CD4-positive, CD25-positive, alpha-beta regulatory T cell (primary cell): Measurements from ENCODE around the gene ZP2. TPM values are rescaled to one million over a fixed set of nuclear protein-coding genes. Genes with fewer than 3 reads are reported as not detected.

Experiments
- ATAC-seq, 2 donors: fragments of 150-1000 bp; cut with Tn5 transposase; one replicate each; pipeline ENCODE4 v1.10.0; 2021; ENCODE audit warnings: low read depth in 2 of 2, moderate number of reproducible peaks in 2 of 2, moderate library complexity in 1 of 2
- DNase-seq, 3 donors: peaks; one replicate each; pipeline versions ENCODE4 v3.0.0 to v3.0.0-alpha.2; 2012 to 2022; ENCODE audit warnings: mixed read lengths in 1 of 3
- H3K27ac ChIP-seq: one replicate; pipeline ENCODE4 v1.7.0; 2013; ENCODE audit warnings: mild to moderate bottlenecking, low read length; ENCODE audit not compliant: insufficient read depth, poor library complexity, severe bottlenecking
- H3K27me3 ChIP-seq: one replicate; pipeline ENCODE4 v1.7.0; 2013; ENCODE audit warnings: low read length; ENCODE audit not compliant: control insufficient read depth, insufficient read depth
- H3K36me3 ChIP-seq: one replicate; pipeline ENCODE4 v1.7.0; 2013; ENCODE audit warnings: mild to moderate bottlenecking, low read length, moderate library complexity; ENCODE audit not compliant: control insufficient read depth, insufficient read depth
- H3K4me1 ChIP-seq: 2 replicates; pipeline ENCODE4 v1.7.0; 2013; ENCODE audit warnings: mild to moderate bottlenecking, low read length; ENCODE audit not compliant: insufficient read depth, control insufficient read depth, poor library complexity, severe bottlenecking
- H3K4me3 ChIP-seq: one replicate; pipeline ENCODE4 v1.7.0; 2013; ENCODE audit warnings: low read depth, mild to moderate bottlenecking, low read length, moderate library complexity
- H3K9me3 ChIP-seq, 2 experiments: 1 replicate in 1 of 2; 2 replicates in 1 of 2; pipeline ENCODE4 v1.7.0; 2013; ENCODE audit warnings: low read length in 2 of 2, mild to moderate bottlenecking in 1 of 2, moderate library complexity in 1 of 2; ENCODE audit not compliant: control insufficient read depth in 2 of 2
- H3K27ac Mint-ChIP-seq, 3 donors: one replicate each; pipeline ENCODE4 v1.8.0; 2020 to 2022; ENCODE audit warnings: mild to moderate bottlenecking in 3 of 3, mixed read lengths in 3 of 3, moderate library complexity in 2 of 3
- H3K27me3 Mint-ChIP-seq: one replicate; pipeline ENCODE4 v1.8.0; 2022; ENCODE audit warnings: mild to moderate bottlenecking, mixed read lengths
- H3K36me3 Mint-ChIP-seq: one replicate; pipeline ENCODE4 v1.8.0; 2020; ENCODE audit warnings: mixed read lengths
- H3K4me1 Mint-ChIP-seq, 4 donors: one replicate each; pipeline ENCODE4 v1.8.0; 2020 to 2022; ENCODE audit warnings: mixed read lengths in 4 of 4, mild to moderate bottlenecking in 1 of 4
- H3K4me3 Mint-ChIP-seq, 4 donors: one replicate each; pipeline ENCODE4 v1.8.0; 2020 to 2022; ENCODE audit warnings: mild to moderate bottlenecking in 4 of 4, mixed read lengths in 4 of 4, moderate library complexity in 3 of 4
- H3K9me3 Mint-ChIP-seq, 7 donors: one replicate each; pipeline ENCODE4 v1.8.0; 2020 to 2022; ENCODE audit warnings: mixed read lengths in 7 of 7, mild to moderate bottlenecking in 3 of 7, moderate library complexity in 2 of 7
- polyA plus RNA-seq, 4 donors: library from polyadenylated mRNA; unstranded; fragments of 300-500 nt; fragmentation: Illumina TruSeq; gene quantifications; one replicate each; pipeline ENCODE4 v1.2.3, GENCODE V29; 2021
- total RNA-seq: library from RNA; stranded (reverse); gene quantifications from one replicate; pipeline ENCODE4 v1.2.3, GENCODE V29; 2022

The ZP2 gene
- total and polyA plus RNA-seq, 5 donors from 2014 or later, result not detected

DNA sequence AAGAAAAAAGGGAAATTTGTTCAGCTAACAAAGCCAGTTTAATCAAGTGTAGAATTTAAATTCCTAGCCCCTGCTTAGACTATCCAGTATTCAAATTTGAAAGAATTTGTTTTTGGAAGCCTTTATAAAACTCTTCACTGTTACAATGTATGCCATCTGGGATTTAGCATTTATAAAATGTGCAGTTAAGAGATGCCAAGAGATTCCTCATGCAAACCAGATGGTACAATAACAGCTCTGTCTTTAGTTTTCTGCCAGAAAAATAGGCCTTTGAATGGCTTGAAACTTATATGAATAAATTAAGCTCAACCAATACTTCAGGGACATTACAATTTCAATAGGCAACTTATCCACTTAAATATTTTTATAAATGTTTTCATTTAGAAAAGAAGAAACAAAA lies 15.4 kb upstream of the ZP2 start:
- H3K4me1 ChIP-seq, result no peaks in the 10 kb centered on the region
- no peak overlapping the region for H3K4me3 Mint-ChIP-seq
- no peaks in the 10 kb centered on the region for H3K9me3 ChIP-seq
- no peaks in the 10 kb centered on the region for H3K36me3 Mint-ChIP-seq
- no peak overlapping the region for H3K27ac ChIP-seq
- peaks cover 0 to 2% (median 0%) of the 10 kb centered on the region in 7 donors for H3K9me3 Mint-ChIP-seq
- H3K27ac Mint-ChIP-seq, result no peak overlapping the region
- H3K27me3 Mint-ChIP-seq, result peaks cover 68% of the 10 kb centered on the region
- DNase-seq (no peak), ATAC-seq (no peak)
- H3K4me3 ChIP-seq, result no peak overlapping the region
- H3K27me3 ChIP-seq, result peaks cover 14% of the 10 kb centered on the region
- H3K4me1 Mint-ChIP-seq, result peaks cover 0 to 5% (median 2%) of the 10 kb centered on the region in 4 donors
- H3K36me3 ChIP-seq, result no peaks in the 10 kb centered on the region

GRCh38 chr16:21224800-21225199 lies 13.4 kb upstream of the ZP2 start:
- H3K9me3 Mint-ChIP-seq, result peaks cover 0 to 2% (median 0%) of the 10 kb centered on the region in 7 donors
- Histone ChIP-seq H3K36me3 (no peaks in the 10 kb centered on the region), H3K9me3 (no peaks in the 10 kb centered on the region), H3K27me3 (peaks cover 18% of the 10 kb centered on the region), H3K27ac (no peak overlapping the region), H3K4me3 (no peak overlapping the region), H3K4me1 (no peaks in the 10 kb centered on the region)
- no peak overlapping the region for H3K4me3 Mint-ChIP-seq
- no peaks in the 10 kb centered on the region for H3K36me3 Mint-ChIP-seq
- peaks cover 0 to 5% (median 2%) of the 10 kb centered on the region in 4 donors for H3K4me1 Mint-ChIP-seq
- peaks cover 73% of the 10 kb centered on the region for H3K27me3 Mint-ChIP-seq
- ATAC-seq (no peak), DNase-seq (peak in 1 of 3 donors; percentile 89)
- no peak overlapping the region for H3K27ac Mint-ChIP-seq

GRCh38 chr16:21223787-21224186 lies 12.4 kb upstream of the ZP2 start:
- Histone ChIP-seq H3K27me3 (peaks cover 18% of the 10 kb centered on the region), H3K36me3 (no peaks in the 10 kb centered on the region), H3K4me1 (no peaks in the 10 kb centered on the region), H3K9me3 (no peaks in the 10 kb centered on the region), H3K27ac (no peak overlapping the region), H3K4me3 (no peak overlapping the region)
- H3K4me1 Mint-ChIP-seq, result peaks cover 0 to 5% (median 2%) of the 10 kb centered on the region in 4 donors
- ATAC-seq, result no peak
- no peak for DNase-seq
- peaks cover 66% of the 10 kb centered on the region for H3K27me3 Mint-ChIP-seq
- H3K4me3 Mint-ChIP-seq, result no peak overlapping the region
- H3K27ac Mint-ChIP-seq, result no peak overlapping the region
- no peaks in the 10 kb centered on the region for H3K36me3 Mint-ChIP-seq
- H3K9me3 Mint-ChIP-seq, result peaks cover 0 to 2% (median 0%) of the 10 kb centered on the region in 7 donors

GRCh38 chr16:21222495-21223337 lies 11.3 kb upstream of the ZP2 start:
- H3K27me3 ChIP-seq, result peaks cover 20% of the 10 kb centered on the region
- ATAC-seq (no peak), DNase-seq (no peak)
- no peaks in the 10 kb centered on the region for H3K4me1 ChIP-seq
- peaks cover 0 to 2% (median 0%) of the 10 kb centered on the region in 7 donors for H3K9me3 Mint-ChIP-seq
- H3K9me3 ChIP-seq, result no peaks in the 10 kb centered on the region
- peaks cover 0 to 5% (median 2%) of the 10 kb centered on the region in 4 donors for H3K4me1 Mint-ChIP-seq
- no peaks in the 10 kb centered on the region for H3K36me3 ChIP-seq
- H3K27me3 Mint-ChIP-seq, result peaks cover 57% of the 10 kb centered on the region
- peak overlapping the region in 1 of 3 donors; percentile 24 for H3K27ac Mint-ChIP-seq
- H3K4me3 ChIP-seq, result no peak overlapping the region
- H3K36me3 Mint-ChIP-seq, result no peaks in the 10 kb centered on the region
- no peak overlapping the region for H3K27ac ChIP-seq
- no peak overlapping the region for H3K4me3 Mint-ChIP-seq

- Histone ChIP-seq H3K9me3 (no peaks in the 10 kb centered on the region), H3K27me3 (peaks cover 10% of the 10 kb centered on the region), H3K27ac (no peak overlapping the region), H3K36me3 (no peaks in the 10 kb centered on the region), H3K4me1 (no peaks in the 10 kb centered on the region), H3K4me3 (no peak overlapping the region)
- Mint-ChIP-seq H3K27ac (no peak overlapping the region), H3K9me3 (peaks cover 0 to 2% (median 0%) of the 10 kb centered on the region in 7 donors), H3K4me1 (peaks cover 0 to under 1% (median 0%) of the 10 kb centered on the region in 4 donors), H3K27me3 (peaks cover 35% of the 10 kb centered on the region), H3K36me3 (no peaks in the 10 kb centered on the region), H3K4me3 (no peak overlapping the region)
- DNase-seq (no peak), ATAC-seq (no peak)
Measured at GRCh38 chr16:21219551-21219950, 8.2 kb upstream of the ZP2 start.

- H3K27me3 Mint-ChIP-seq, result peaks cover 25% of the 10 kb centered on the region
- H3K4me3 ChIP-seq, result no peak overlapping the region
- H3K36me3 ChIP-seq, result no peaks in the 10 kb centered on the region
- no peak for ATAC-seq
- H3K9me3 Mint-ChIP-seq, result peaks cover 0 to 2% (median 0%) of the 10 kb centered on the region in 7 donors
- no peaks in the 10 kb centered on the region for H3K9me3 ChIP-seq
- H3K36me3 Mint-ChIP-seq, result no peaks in the 10 kb centered on the region
- H3K27ac Mint-ChIP-seq, result no peak overlapping the region
- no peak overlapping the region for H3K27ac ChIP-seq
- peaks cover 10% of the 10 kb centered on the region for H3K27me3 ChIP-seq
- H3K4me1 ChIP-seq, result no peaks in the 10 kb centered on the region
- no peak for DNase-seq
- no peak overlapping the region for H3K4me3 Mint-ChIP-seq
- H3K4me1 Mint-ChIP-seq, result no peaks in the 10 kb centered on the region
Measured at GRCh38 chr16:21218153-21218552, 6.8 kb upstream of the ZP2 start.

GRCh38 chr16:21217121-21217520 lies 5.7 kb upstream of the ZP2 start:
- Histone ChIP-seq H3K27me3 (peaks cover 10% of the 10 kb centered on the region), H3K4me1 (no peaks in the 10 kb centered on the region), H3K27ac (no peak overlapping the region), H3K36me3 (no peaks in the 10 kb centered on the region), H3K4me3 (no peak overlapping the region), H3K9me3 (no peaks in the 10 kb centered on the region)
- Mint-ChIP-seq H3K9me3 (peaks cover 0 to 2% (median 0%) of the 10 kb centered on the region in 7 donors), H3K27ac (no peak overlapping the region), H3K4me3 (no peak overlapping the region), H3K36me3 (no peaks in the 10 kb centered on the region), H3K27me3 (peaks cover 17% of the 10 kb centered on the region), H3K4me1 (no peaks in the 10 kb centered on the region)
- DNase-seq (no peak), ATAC-seq (no peak)

GRCh38 chr16:21214086-21214485 lies 2.7 kb upstream of the ZP2 start:
- Histone ChIP-seq H3K36me3 (no peaks in the 10 kb centered on the region), H3K9me3 (no peaks in the 10 kb centered on the region), H3K4me3 (no peak overlapping the region), H3K27ac (no peak overlapping the region), H3K27me3 (peaks cover 3% of the 10 kb centered on the region), H3K4me1 (no peaks in the 10 kb centered on the region)
- ATAC-seq (no peak), DNase-seq (no peak)
- Mint-ChIP-seq H3K36me3 (no peaks in the 10 kb centered on the region), H3K9me3 (no peaks in the 10 kb centered on the region), H3K27ac (no peak overlapping the region), H3K4me3 (no peak overlapping the region), H3K27me3 (peaks cover 5% of the 10 kb centered on the region), H3K4me1 (no peaks in the 10 kb centered on the region)
